HG02938 (cell line): ENCODE measurements around the gene ABCD1.
"Not testable (repeated sequence)": the region's sequence is repeated elsewhere in the genome, so short reads cannot be mapped to it uniquely, and the experiment has no call there.

Experiments
- ATAC-seq: cut with Tn5 transposase; IDR thresholded peaks from one replicate; pipeline ENCODE4 v1.9.1; 2021; ENCODE audit warnings: mild to moderate bottlenecking, moderate library complexity; ENCODE audit not compliant: unreplicated experiment

ABCD1 gene

DNA sequence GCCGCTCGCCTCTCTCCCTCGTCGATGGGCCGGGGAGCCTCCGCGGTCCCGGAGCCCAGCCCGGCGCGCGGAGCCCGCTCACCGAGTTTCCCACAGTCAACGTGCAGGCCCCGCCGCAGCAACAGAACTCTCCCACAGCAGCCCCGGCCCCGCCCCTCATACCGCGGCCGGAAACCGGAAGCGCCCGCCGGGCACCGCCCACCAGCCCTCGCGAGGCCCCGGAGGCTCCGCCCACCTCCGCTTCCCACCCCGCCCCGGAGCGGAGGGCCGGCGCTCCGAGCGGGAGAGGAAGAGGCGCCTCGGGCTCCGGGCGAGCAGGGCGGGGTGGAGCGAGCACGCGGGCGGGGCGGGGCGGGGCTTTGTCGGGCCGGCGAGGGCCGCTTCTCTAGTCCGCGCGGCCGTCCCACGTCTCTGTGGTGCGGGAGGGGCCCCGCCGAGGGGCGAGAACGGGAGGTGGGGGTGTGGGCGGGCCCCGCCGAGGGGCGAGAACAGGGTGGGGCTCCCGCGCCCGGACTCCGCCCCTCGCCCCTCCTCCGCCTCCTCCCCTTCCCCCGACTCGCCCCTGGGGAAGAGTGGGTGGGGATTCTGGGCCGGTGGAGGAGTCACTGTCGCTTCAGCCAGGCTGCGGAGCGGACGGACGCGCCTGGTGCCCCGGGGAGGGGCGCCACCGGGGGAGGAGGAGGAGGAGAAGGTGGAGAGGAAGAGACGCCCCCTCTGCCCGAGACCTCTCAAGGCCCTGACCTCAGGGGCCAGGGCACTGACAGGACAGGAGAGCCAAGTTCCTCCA, at the start of gene ABCD1, which contains the start of gene BCAP31:
ABCD1 (plus strand) TSS at position 605 of the 787 bp plus-strand sequence. CDS start 411 bp downstream, outside the sequence.
BCAP31 (minus strand) TSS at position 136 of the 787 bp plus-strand sequence. CDS start 1,143 bp downstream, outside the sequence.
- peak; percentile 51 for ATAC-seq

DNA sequence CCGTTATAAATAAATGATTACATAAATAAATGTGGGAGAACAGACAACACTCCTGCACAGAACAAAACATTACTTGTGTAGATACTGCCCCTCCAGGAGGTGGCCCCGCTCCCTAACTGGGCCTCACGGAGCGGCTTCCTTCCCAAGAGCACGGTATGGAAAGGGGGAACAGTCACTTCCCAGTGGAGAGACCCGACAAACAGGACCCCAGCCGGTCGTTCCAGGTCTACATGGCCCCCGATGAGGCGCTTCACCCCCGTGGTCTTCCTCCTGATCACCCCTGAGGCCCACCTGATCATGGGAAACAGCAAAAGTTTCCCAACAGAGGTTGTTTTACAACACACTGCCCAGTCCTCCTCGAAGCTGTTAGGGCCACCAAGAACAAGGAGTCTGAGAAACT, 43.5 kb upstream of the ABCD1 start:
- ATAC-seq: no peak

- ATAC-seq: not testable (repeated sequence)
Measured at GRCh38 chrX:153683486-153683885, 41.2 kb upstream of the ABCD1 start.

DNA sequence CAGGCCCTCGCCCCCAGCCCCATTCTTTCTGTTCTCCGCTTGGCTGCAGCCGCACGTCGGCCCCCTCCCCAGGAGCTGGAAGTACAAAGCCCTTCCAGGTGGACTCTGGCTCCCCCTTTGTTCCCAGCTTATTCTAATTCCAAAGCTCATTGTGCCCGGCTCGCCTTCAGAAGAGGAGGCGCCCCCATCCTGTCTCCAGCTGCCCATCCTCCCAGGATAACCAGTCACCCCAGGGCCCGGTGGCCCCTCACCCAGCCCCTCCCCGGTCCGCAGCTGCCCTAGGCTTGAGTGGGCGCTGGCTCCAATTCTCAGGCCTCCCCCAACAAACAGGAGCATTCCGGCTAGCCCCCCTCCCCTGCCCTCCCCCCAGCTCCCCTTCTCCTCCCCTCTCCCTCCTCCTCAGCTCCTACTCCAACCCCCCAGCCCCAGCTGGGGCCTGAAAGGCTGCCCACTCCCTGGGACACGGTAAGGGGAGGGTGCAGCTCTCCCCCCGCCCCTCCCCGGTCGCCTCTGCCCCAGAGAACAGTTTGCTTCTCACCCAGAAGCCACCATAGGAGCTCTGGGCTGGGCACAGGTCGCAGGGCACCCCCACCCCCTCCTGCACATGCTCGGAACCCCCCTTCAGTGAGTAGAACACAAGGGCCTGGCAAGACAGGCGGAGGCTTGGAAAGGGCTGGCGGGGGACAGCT, 40.0 kb upstream of the ABCD1 start:
- ATAC-seq: no peak

- no peak for ATAC-seq
Measured at GRCh38 chrX:153685156-153685536, 39.5 kb upstream of the ABCD1 start.

DNA sequence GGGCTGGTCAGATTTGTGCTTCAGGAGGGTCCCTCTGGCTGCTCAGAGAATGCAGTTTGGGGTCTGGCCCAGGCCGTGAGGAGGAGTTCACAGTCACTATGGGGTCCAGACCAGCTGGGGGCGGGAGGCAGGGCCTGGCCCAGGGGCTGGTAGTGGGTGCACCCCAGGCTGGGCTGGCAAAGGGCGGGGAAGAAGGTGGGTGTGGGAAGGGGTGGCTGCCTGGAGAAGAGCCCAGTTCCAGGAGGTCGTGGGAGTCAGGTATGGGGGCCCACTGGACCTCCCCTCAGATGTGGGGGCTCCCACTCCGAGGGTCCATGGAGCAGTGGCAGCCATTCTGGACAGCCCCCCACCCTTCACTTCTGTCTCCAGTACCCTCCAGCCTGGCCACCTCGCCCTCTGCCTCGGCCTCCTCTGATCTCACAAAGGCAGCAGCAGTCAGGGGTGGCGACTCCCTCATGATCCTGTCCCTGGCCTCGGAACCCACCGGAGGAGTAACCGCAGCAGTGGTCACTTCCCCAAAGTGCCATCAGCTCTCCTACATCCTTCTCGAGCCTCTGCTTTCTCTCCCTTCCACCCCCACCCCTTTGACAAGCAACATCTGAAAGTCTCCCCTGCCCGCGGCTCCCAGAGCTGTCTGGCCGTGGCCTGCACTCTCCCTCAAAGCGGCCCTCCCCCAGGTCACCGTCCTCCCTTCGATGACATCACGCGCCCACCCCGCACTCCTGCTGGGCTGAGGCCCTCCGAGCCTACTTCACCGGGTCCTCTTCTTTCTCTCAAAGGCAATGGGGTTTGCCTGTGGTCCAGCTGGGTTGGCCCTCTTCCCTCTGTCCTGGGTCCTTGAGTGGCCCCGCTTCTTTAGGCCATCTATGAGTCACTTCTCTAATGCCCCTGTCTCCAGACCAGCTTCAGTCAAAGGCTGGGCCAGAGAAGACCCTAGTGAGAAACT, 38.6 kb upstream of the ABCD1 start:
- ATAC-seq: no peak

- ATAC-seq: no peak
Measured at GRCh38 chrX:153686711-153687110, 37.9 kb upstream of the ABCD1 start.

DNA sequence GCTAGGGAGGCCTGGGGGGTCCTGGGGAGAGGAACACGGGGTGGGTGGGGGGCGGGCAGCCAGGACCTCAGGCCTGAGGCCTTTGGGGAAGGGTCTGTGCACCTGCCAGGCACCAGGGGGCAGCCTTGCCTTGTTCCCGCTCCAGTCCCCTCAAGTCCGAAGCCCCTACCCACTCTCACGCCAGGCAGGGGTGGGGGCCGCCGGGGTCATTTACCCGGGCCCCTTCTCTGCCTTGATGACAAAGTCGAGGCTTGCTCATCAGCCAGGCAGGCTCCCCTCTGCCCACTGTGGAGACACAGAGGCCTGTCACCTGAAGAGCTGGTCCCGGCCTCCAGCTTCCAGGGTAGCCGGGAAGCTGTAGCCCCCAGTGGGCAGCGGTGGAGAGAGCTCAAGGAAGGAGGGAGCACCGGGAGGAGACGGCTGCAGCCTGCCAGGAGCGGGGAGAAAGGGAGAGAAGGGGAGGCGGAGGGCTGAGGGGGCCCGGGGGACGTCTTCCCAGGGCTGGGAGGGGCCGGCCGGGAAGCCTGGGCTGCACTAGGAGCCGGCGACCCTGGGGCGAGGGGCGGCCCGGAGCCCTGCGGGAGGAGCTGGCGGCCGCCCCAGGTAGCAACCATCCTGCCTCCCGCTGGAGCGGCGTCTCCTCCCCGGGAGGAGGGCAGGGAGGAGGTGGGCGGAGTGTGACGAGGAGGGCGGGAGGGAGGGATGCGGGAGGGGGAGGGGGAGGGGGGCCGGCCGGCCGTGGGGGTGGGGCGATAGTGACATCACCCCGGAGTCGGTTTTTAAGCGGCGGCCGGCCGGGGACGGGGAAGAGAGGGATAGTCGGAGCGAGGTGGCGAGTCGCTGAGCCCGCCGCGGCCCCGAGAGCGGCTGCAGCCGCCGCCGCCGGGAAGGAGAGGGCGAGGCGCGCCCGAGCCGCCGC, 37.3 kb upstream of the ABCD1 start, which contains the start of gene SLC6A8:
SLC6A8 (plus strand) TSS at position 806 of the 919 bp plus-strand sequence. CDS start 649 bp downstream, outside the sequence.
- ATAC-seq: no peak

- ATAC-seq: no peak
Measured at GRCh38 chrX:153688071-153688470, 36.6 kb upstream of the ABCD1 start.

GRCh38 chrX:153688506-153688905, 36.1 kb upstream of the ABCD1 start:
- no peak for ATAC-seq

DNA sequence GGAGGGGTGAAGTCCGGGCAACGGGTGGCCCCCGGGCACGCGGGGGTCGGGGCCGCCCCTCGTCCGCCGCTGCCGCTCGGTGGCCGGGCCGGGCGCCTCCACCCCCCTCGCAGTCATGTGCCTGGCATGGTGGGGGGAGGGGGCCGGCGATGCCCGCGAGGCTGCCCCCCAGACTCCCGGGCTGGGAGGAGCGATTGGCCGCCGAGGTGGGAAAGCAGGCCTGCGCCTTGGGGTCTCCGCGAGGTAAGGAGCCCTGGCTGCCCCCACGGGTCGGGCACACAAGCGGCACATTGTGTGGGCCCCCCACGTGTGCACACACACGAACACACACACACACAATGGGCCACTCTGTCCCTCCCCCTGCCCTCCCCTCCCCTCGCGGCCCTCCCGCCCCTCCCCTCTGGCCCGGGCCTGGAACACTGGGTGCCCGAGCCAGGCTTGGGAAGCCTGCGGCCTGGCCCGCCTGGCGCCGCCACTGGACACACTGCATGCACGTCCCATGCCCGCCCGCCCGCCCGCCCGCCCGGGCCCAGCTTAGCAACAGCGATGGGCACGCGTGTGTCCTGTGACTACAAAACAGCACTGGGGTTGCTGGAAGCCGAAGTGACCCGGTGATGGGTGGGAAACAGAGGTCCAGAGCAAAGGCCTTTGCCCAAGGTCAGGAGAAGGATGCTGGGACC, 35.6 kb upstream of the ABCD1 start:
- ATAC-seq: no peak

GRCh38 chrX:153689654-153690465, 34.8 kb upstream of the ABCD1 start:
- ATAC-seq: no peak

DNA sequence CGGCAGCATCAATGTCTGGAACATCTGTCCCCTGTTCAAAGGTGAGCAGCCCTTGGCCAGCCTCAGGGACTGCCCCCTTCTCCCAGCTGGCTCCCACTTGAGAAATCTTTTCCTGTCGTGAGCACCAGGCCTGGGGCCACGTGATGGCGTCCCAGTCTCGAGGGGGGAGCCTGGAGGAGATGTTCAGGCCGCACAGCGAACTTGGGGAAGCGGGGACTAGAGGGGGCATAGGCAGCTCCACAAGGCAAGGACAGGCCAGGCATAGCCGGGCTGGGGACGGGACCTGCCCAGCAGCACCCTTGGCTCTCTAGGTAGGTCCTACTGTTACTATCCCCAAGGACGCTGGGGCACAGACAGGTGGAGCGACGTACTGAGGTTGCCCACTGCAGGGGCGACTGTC, 34.2 kb upstream of the ABCD1 start:
- ATAC-seq: no peak

DNA sequence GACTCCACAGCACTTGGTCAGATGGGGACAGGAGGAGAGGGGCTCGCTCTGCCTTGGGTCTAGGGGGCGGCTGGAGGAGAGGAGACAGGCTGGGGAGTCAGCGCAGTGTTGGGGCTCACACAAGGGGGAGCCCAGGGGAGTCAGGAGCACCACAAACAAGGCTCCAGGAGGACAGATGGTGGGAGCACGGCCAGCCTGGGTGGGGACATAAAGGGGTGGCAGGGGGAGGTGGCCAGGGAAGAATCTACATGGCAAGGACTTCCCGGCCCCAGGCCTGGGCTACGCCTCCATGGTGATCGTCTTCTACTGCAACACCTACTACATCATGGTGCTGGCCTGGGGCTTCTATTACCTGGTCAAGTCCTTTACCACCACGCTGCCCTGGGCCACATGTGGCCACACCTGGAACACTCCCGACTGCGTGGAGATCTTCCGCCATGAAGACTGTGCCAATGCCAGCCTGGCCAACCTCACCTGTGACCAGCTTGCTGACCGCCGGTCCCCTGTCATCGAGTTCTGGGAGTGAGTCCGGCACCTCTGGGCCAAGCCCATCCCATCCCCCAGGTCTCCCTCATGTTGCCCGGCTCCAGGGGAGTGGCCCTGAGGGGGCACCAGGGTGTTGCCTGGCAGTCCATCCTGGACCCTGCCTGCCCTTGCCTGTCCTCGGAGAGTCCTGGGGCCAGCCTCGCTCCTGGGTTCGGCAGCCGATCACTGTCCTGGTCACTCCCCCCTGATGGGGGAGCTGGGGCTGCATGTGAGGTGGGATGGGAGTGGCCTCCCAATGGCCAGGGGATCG, 33.4 kb upstream of the ABCD1 start:
- ATAC-seq: not testable (repeated sequence)

DNA sequence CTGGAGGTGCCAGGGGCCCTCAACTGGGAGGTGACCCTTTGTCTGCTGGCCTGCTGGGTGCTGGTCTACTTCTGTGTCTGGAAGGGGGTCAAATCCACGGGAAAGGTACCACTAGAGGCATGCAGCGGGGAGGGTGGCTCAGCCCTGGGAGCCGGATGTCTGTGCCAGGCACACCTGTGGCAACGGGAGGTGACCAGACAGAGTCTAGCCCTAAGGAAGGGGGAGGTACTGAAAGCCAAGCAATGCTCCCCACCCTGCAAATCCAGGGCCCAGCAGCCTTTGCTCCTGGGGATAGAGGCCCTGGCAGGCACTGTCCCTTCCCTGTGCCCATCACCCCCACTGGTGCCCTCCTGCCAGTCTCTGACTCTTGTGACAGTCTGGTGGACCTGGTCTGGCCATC, 32.7 kb upstream of the ABCD1 start:
- no peak for ATAC-seq

DNA sequence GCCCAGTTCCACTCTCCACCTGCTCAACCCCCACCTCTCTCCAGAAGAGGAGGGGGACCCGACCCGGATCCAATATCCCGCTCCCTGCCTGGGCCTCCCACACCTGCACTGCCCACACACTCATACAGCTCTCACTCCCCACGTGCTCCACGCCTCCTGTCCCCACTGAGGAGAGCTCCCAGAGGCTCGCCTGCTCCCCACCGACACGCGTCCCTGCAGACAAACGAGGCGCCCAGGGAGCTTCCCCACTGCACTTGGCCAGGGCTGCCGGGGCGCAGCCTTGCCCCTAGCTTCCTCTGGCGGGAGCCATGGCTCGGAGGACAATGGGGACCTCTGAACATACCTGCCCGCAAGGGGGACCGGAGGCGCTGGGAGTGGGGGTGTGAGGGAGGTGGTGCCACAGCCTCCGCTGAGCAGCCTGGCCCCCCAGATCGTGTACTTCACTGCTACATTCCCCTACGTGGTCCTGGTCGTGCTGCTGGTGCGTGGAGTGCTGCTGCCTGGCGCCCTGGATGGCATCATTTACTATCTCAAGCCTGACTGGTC, 32.0 kb upstream of the ABCD1 start:
- no peak for ATAC-seq
